Ecto neural progenitor cell (in vitro differentiated cells): Measurements from ENCODE around the gene TMEM214.

Experiments used
- DNase-seq: peaks from one replicate; pipeline ENCODE4 v3.0.0-alpha.2; 2018; ENCODE audit warnings: low spot score

TMEM214 gene

GRCh38 chr2:27010139-27010538 is 22.6 kb upstream of the TMEM214 start:
- DNase-seq = no peak

- no peak for DNase-seq
These were observed 19.0 kb upstream of the TMEM214 start for GRCh38 chr2:27013738-27014137.

- no peak for DNase-seq
These were observed 17.9 kb upstream of the TMEM214 start for GRCh38 chr2:27014771-27015433.

GRCh38 chr2:27016801-27017325 is 15.9 kb upstream of the TMEM214 start:
- DNase-seq = peak; percentile 61

GRCh38 chr2:27018142-27018541 is 14.6 kb upstream of the TMEM214 start:
- no peak for DNase-seq

- DNase-seq = no peak
These were observed 13.3 kb upstream of the TMEM214 start for GRCh38 chr2:27019459-27019858.

- DNase-seq = no peak
These were observed 12.6 kb upstream of the TMEM214 start for GRCh38 chr2:27019931-27020855.

GRCh38 chr2:27021253-27022049 is 11.3 kb upstream of the TMEM214 start:
- DNase-seq = no peak

GRCh38 chr2:27023740-27024139 is 9.0 kb upstream of the TMEM214 start:
- no peak for DNase-seq

- DNase-seq = peak; percentile 67
These were observed 8.6 kb upstream of the TMEM214 start for GRCh38 chr2:27024188-27024587.

GRCh38 chr2:27024812-27025211 is 8.0 kb upstream of the TMEM214 start:
- DNase-seq = no peak

GRCh38 chr2:27025281-27025800 is 7.4 kb upstream of the TMEM214 start:
- no peak for DNase-seq

GRCh38 chr2:27025861-27026851 is 6.6 kb upstream of the TMEM214 start:
- DNase-seq = no peak

GRCh38 chr2:27027211-27027651 is 5.5 kb upstream of the TMEM214 start:
- DNase-seq = no peak

GRCh38 chr2:27029051-27029450 is 3.7 kb upstream of the TMEM214 start:
- DNase-seq = no peak

GRCh38 chr2:27033253-27033852 is 588 bp downstream of the TMEM214 start:
- no peak for DNase-seq

- DNase-seq = no peak
These were observed 5.2 kb downstream of the TMEM214 start for GRCh38 chr2:27038012-27038411.

GRCh38 chr2:27038631-27039339 is 6.0 kb downstream of the TMEM214 start:
- DNase-seq = no peak

- DNase-seq = no peak
These were observed 6.7 kb downstream of the TMEM214 start for GRCh38 chr2:27039426-27039825.

GRCh38 chr2:27039871-27040270 is 7.1 kb downstream of the TMEM214 start:
- no peak for DNase-seq
